PC-9 (cell line): Measurements from ENCODE around the gene HDGFL3. TPM values are rescaled to one million over a fixed set of nuclear protein-coding genes. Genes with fewer than 3 reads are reported as not detected.

Experiments used
- BruUV-seq: library from RNA; stranded (reverse); fragments of 400-500 nt; replicated peaks from 2 replicates; lab custom pipeline; 2021; lab: Mats Ljungman, UMichigan
- CTCF ChIA-PET: fragments of 300-600 bp; sonication (Branson Sonifier 250); formaldehyde crosslinking; loops from one replicate; lab custom pipeline; 2022; ENCODE audit warnings: antibody characterized with exemption; lab: Charles Lee
- POLR2A ChIA-PET: fragments of 300-600 bp; sonication (Branson Sonifier 250); formaldehyde crosslinking; loops from one replicate; lab custom pipeline; 2022; ENCODE audit warnings: antibody characterized with exemption; ENCODE audit not compliant: unreplicated experiment; lab: Charles Lee
- DNase-seq, 2 experiments: peaks; one replicate each; pipeline versions ENCODE4 v3.0.0 to v3.0.0-alpha.2; 2015 to 2022; ENCODE audit warnings: mixed read lengths in 1 of 2
- H2AFZ ChIP-seq: fragments of 200-600 bp; sonication (generic); 2 replicates; pipeline ENCODE4 v1.8.1; 2017; ENCODE audit warnings: antibody characterized with exemption
- H3F3A ChIP-seq: fragments of 200-600 bp; sonication (generic); 2 replicates; pipeline ENCODE4 v1.8.1; 2017; ENCODE audit warnings: antibody characterized with exemption, mild to moderate bottlenecking, low read depth; ENCODE audit not compliant: insufficient read depth
- H3K27ac ChIP-seq: fragments of 200-600 bp; sonication (generic); 2 replicates; pipeline ENCODE4 v1.6.1; 2016; ENCODE audit warnings: mixed run types
- H3K27me3 ChIP-seq: fragments of 200-600 bp; sonication (generic); 2 replicates; pipeline ENCODE4 v1.6.1; 2016; ENCODE audit warnings: low read depth, mixed run types; ENCODE audit not compliant: insufficient read depth
- H3K36me3 ChIP-seq: fragments of 200-600 bp; sonication (generic); 2 replicates; pipeline ENCODE4 v1.6.1; 2016; ENCODE audit warnings: low read depth, mixed run types
- H3K4me1 ChIP-seq: fragments of 200-600 bp; sonication (generic); replicated peaks from 2 replicates; pipeline ENCODE4 v1.6.1; 2016; ENCODE audit warnings: mixed run types; ENCODE audit not compliant: insufficient read depth
- H3K4me2 ChIP-seq: fragments of 200-600 bp; sonication (generic); 2 replicates; pipeline ENCODE4 v1.6.1; 2017; ENCODE audit warnings: mixed run types
- H3K4me3 ChIP-seq: fragments of 200-600 bp; sonication (generic); 2 replicates; pipeline ENCODE4 v1.6.1; 2016; ENCODE audit warnings: mixed run types
- H3K79me2 ChIP-seq: fragments of 200-600 bp; sonication (generic); 2 replicates; pipeline ENCODE4 v1.6.1; 2017; ENCODE audit warnings: low read depth, mixed run types
- H3K9me2 ChIP-seq: fragments of 200-600 bp; sonication (generic); 2 replicates; pipeline ENCODE4 v1.8.1; 2017; ENCODE audit warnings: mild to moderate bottlenecking; ENCODE audit not compliant: insufficient read depth
- H3K9me3 ChIP-seq: fragments of 200-600 bp; sonication (generic); 2 replicates; pipeline ENCODE4 v1.8.1; 2016; ENCODE audit warnings: low read depth; ENCODE audit not compliant: insufficient read depth
- H4K20me1 ChIP-seq: fragments of 200-600 bp; sonication (generic); 2 replicates; pipeline ENCODE4 v1.8.1; 2017; ENCODE audit not compliant: insufficient read depth
- EZH2 ChIP-seq: fragments of 200-600 bp; sonication (generic); IDR thresholded peaks from 2 replicates; pipeline ENCODE4 v1.8.0; 2017; ENCODE audit warnings: antibody characterized with exemption, low read depth
- intact Hi-C: fragments of 100-400 bp; cut with micrococcal nuclease; formaldehyde crosslinking; loops from one replicate; pipeline ENCODE4 v1.10.0; 2022; ENCODE audit not compliant: unreplicated experiment
- total RNA-seq: library from RNA; stranded (reverse); gene quantifications from 2 replicates; pipeline ENCODE4 v1.2.3, GENCODE V29; 2021
- TF ChIP-seq, protein P1 (sequence below): fragments of 200-600 bp; sonication (generic); conservative IDR thresholded peaks from 2 replicates; pipeline ENCODE4 v1.6.1; 2017; ENCODE audit warnings: mixed run types, antibody characterized with exemption, mild to moderate bottlenecking, moderate library complexity

HDGFL3 gene
- total RNA-seq, 1 experiment from 2014 or later, result 10.1 TPM

DNA sequence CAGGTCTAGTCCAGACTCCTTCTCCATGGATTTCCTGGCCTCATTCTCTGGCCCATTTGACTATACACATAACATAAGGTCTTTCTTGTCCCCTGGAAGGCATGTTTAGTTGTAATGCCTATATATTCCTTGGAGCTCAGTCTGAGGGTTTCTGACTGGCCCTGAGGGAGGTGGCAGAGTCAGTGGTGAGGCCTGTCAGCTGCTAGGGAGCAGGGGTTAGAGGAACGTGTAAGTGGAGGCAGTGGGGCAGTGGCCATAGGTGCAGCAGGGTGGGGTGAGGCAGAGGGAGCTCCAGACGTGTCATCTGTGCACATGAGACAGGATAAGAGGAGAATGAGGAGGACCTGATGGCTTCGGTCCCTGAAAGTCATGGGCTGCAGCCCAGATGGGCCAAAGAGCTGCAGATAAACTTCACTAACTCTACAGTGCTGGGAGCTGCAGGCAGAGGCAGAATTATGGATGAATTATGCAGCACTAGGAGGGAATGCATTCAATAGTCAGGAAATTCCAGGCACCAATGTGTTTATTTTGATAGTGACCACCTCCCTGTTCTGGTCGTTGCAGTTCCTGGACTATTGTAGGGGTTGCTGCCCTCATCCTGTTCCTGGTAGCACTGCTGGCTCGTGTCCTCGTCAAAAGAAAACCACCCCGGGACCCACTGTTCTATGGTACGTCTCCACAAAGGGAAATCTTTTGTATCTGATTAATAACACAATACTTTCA is 95.2 kb downstream of the HDGFL3 start:
- CTCF ChIA-PET, result no interaction called here
- no peak overlapping the region for H3K27ac ChIP-seq
- no peak overlapping the region for H3K4me2 ChIP-seq
- no peaks in the 10 kb centered on the region for H3K9me3 ChIP-seq
- no TSS peak for BruUV-seq
- H3K36me3 ChIP-seq, result no peaks in the 10 kb centered on the region
- POLR2A ChIA-PET, result no interaction called here
- no peaks in the 10 kb centered on the region for H3K79me2 ChIP-seq
- no peaks in the 10 kb centered on the region for H3K9me2 ChIP-seq
- intact Hi-C loops, result no loop called here
- no peaks in the 10 kb centered on the region for H3K4me1 ChIP-seq
- H3F3A ChIP-seq, result no peaks in the 10 kb centered on the region
- H3K27me3 ChIP-seq, result no peaks in the 10 kb centered on the region
- TF ChIP-seq, protein P1, sequence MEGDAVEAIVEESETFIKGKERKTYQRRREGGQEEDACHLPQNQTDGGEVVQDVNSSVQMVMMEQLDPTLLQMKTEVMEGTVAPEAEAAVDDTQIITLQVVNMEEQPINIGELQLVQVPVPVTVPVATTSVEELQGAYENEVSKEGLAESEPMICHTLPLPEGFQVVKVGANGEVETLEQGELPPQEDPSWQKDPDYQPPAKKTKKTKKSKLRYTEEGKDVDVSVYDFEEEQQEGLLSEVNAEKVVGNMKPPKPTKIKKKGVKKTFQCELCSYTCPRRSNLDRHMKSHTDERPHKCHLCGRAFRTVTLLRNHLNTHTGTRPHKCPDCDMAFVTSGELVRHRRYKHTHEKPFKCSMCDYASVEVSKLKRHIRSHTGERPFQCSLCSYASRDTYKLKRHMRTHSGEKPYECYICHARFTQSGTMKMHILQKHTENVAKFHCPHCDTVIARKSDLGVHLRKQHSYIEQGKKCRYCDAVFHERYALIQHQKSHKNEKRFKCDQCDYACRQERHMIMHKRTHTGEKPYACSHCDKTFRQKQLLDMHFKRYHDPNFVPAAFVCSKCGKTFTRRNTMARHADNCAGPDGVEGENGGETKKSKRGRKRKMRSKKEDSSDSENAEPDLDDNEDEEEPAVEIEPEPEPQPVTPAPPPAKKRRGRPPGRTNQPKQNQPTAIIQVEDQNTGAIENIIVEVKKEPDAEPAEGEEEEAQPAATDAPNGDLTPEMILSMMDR, result no peak
- TF ChIP-seq EZH2, result no peak
- no peak for DNase-seq
- no peaks in the 10 kb centered on the region for H4K20me1 ChIP-seq
- H2AFZ ChIP-seq, result no peak overlapping the region
- no peak overlapping the region for H3K4me3 ChIP-seq

DNA sequence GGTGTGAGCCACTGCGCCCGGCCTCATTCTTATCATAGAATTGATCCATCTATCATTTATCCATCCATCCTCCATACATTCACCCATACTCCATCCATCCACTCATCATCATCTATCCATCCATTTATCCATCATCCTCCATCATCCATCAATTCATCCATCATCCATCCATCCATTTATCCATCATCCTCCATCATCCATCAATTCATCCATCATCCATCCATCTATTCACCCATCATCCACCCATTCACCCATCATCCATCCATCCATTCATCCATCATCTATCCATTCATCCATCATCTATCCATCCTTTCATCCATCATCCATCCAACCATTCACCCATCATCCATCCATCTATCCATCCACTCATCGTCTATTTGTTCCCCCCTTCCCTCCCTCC is 96.5 kb downstream of the HDGFL3 start:
- Histone ChIP-seq H3K27ac (no peak overlapping the region), H3K9me2 (no peaks in the 10 kb centered on the region), H3K4me1 (no peaks in the 10 kb centered on the region), H3F3A (no peaks in the 10 kb centered on the region), H4K20me1 (no peaks in the 10 kb centered on the region), H3K79me2 (no peaks in the 10 kb centered on the region), H3K36me3 (no peaks in the 10 kb centered on the region), H3K9me3 (no peaks in the 10 kb centered on the region), H3K4me2 (no peak overlapping the region), H2AFZ (no peak overlapping the region), H3K27me3 (no peaks in the 10 kb centered on the region), H3K4me3 (no peak overlapping the region)
- no TSS peak for BruUV-seq
- ChIA-PET CTCF (no interaction called here), POLR2A (no interaction called here)
- DNase-seq, result no peak
- intact Hi-C loops, result no loop called here
- no peak for TF ChIP-seq EZH2
- TF ChIP-seq, protein P1, result no peak

- CTCF ChIA-PET, result no interaction called here
- Histone ChIP-seq H2AFZ (no peak overlapping the region), H3F3A (no peaks in the 10 kb centered on the region), H3K36me3 (no peaks in the 10 kb centered on the region), H3K9me3 (no peaks in the 10 kb centered on the region), H3K79me2 (no peaks in the 10 kb centered on the region), H3K27ac (no peak overlapping the region), H3K4me1 (no peaks in the 10 kb centered on the region), H3K9me2 (no peaks in the 10 kb centered on the region), H3K27me3 (no peaks in the 10 kb centered on the region), H3K4me2 (no peak overlapping the region), H4K20me1 (no peaks in the 10 kb centered on the region), H3K4me3 (no peak overlapping the region)
- no TSS peak for BruUV-seq
- no peak for DNase-seq
- TF ChIP-seq, protein P1, result no peak
- no peak for TF ChIP-seq EZH2
- POLR2A ChIA-PET, result no interaction called here
- intact Hi-C loops, result no loop called here
Observed at GRCh38 chr15:83110381-83110780, 97.2 kb downstream of the HDGFL3 start.
